ENCODE data around the gene STRADA. TPM values are rescaled to one million over a fixed set of nuclear protein-coding genes. Genes with fewer than 3 reads are reported as not detected.
A peak's percentile ranks its signal among the peaks of the same experiment; 100 is the strongest.

The STRADA gene
- 48.4 TPM for polyA plus RNA-seq (2012; ENCODE audit: missing spikeins)

DNA sequence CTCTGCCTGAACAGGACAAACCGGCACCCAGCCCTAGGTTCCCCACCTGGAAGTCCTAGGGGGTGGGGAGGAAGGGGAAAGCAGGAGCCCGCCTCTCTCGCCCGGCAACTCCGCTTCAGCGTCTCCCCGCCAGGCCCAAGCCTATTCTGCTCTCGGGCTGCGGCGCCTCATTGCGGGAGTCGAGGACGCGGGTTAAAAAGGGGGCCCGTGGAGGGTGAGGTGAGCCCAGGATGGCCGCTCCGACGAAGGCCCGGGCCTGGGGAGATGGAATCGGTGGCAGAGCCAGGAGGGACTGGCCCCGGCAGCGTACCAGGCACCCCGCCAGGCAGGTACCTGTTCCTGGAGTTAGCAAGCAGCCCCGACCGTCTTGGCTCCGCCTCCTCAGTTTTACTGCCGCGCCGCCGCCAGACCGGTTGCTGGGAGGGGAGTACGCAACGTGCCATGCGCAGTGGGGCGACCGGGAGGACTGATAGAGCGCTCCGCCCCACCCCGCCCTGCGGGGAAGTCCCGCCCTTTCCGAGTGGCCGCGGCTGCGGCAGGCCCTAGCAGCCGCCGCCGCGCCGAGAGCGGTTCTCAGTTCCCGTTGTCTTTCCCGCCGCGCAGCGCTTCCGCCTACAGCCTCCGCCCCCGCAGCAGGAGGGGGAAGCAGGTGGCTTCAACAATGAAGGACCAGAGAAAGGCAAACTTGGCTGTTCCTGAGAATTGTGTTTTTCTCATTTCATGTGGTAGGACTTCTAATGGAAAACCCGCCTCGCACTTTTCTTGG lies at the start of gene STRADA:
Gene STRADA, minus strand, starts transcription at position 392 of the 766 bp plus-strand sequence. CDS start 13,430 bp downstream, outside the sequence.
- FAIRE-seq, result peak; percentile 96
- DNase-seq (ENCODE audit: insufficient read length), result peak; percentile 82
- peak; percentile 83 for TF ChIP-seq POLR2AphosphoS5 (IDR thresholded peaks at IDR 0.05; ENCODE audit: low read depth, low read length)
- TF ChIP-seq POLR2A (IDR thresholded peaks at IDR 0.05; ENCODE audit: low read depth, low read length), result peak; percentile 95
- TF ChIP-seq TAF1 (IDR thresholded peaks at IDR 0.05; ENCODE audit: borderline replicate concordance, low read depth, low read length), result peak; percentile 55; the same call in 1 of the 2 replicates

- no peak for DNase-seq (ENCODE audit: insufficient read length)
- no peak for TF ChIP-seq POLR2A (IDR thresholded peaks at IDR 0.05; ENCODE audit: low read depth, low read length)
- TF ChIP-seq POLR2AphosphoS5 (IDR thresholded peaks at IDR 0.05; ENCODE audit: low read depth, low read length), result no peak
- no peak for TF ChIP-seq TAF1 (IDR thresholded peaks at IDR 0.05; ENCODE audit: borderline replicate concordance, low read depth, low read length)
- no peak for FAIRE-seq
These were observed 48.5 kb upstream of the STRADA start for GRCh38 chr17:63790057-63790456.

DNA sequence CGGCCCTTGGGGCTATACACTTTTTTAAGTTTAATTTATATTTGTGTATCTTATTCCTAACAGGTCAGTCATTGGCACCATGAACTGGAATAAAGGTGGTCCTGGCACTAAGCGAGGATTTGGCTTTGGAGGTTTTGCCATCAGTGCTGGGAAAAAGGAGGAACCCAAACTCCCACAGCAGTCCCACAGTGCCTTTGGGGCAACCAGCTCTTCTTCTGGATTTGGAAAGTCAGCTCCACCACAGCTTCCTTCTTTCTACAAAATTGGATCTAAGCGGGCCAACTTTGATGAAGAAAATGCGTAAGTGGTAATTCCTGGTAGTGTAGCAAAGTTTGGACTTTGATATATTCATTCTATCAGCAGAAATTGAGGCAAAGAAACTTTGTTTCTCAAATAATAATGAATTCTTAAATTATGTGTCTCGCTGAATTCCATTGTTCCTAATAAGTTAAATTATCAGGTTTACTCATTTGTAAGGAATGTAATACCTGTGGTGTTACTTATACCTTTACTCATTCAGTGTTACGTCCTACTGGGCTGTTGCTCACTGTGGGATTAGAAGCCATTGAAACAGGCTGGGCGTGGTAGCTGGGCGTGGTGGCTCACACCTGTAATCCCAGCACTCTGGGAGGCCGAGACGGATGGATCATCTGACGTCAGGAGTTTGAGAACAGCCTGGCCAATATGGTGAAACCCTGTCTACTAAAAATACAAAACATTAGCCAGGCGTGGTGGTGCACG lies 45.5 kb upstream of the STRADA start:
- no peak for DNase-seq (ENCODE audit: insufficient read length)
- FAIRE-seq, result no peak
- TF ChIP-seq POLR2A (IDR thresholded peaks at IDR 0.05; ENCODE audit: low read depth, low read length), result no peak
- TF ChIP-seq POLR2AphosphoS5 (IDR thresholded peaks at IDR 0.05; ENCODE audit: low read depth, low read length), result no peak
- no peak for TF ChIP-seq TAF1 (IDR thresholded peaks at IDR 0.05; ENCODE audit: borderline replicate concordance, low read depth, low read length)

DNA sequence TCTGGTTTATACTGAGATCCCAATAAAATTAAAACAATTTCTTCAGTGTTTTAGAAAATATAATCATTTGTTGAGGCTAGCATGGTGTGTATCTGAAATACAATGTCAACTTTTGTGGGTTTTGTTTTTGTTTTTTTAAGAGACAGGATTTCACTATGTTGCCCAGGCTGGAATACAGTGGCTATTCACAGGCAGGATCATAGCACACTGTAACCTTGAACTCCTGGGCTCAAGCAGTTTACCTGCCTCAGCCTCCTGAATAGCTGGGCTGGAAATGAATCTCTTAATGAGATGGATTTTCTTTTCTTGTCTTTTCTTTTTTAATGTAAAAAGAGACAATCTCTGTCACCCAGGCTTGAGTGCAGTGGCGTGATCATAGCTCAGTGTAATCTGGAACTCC lies 44.5 kb upstream of the STRADA start:
- DNase-seq (ENCODE audit: insufficient read length) (no peak), FAIRE-seq (no peak)
- TF ChIP-seq TAF1 (IDR thresholded peaks at IDR 0.05; ENCODE audit: borderline replicate concordance, low read depth, low read length) (no peak), POLR2A (IDR thresholded peaks at IDR 0.05; ENCODE audit: low read depth, low read length) (no peak), POLR2AphosphoS5 (IDR thresholded peaks at IDR 0.05; ENCODE audit: low read depth, low read length) (no peak)

DNA sequence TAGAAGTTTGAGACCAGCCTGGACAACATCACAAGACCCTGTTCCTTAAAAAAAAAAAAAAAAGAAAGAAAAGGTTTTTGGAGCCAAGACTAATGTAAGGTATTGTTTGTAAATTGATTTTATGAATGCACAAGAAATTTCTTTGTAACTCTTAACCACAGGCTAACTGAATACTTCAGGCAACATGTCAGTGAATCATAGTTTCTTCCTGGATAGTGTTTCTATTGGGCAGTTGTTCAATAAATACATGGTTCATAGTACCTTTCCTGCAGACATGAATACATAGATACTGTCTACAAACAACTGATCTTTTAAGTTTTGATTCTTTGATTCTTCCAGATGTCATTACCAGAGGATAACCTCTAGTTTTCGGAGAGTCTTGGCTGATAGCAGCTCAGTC lies 44.0 kb upstream of the STRADA start:
- TF ChIP-seq POLR2A (IDR thresholded peaks at IDR 0.05; ENCODE audit: low read depth, low read length), result no peak
- no peak for TF ChIP-seq POLR2AphosphoS5 (IDR thresholded peaks at IDR 0.05; ENCODE audit: low read depth, low read length)
- no peak for TF ChIP-seq TAF1 (IDR thresholded peaks at IDR 0.05; ENCODE audit: borderline replicate concordance, low read depth, low read length)
- DNase-seq (ENCODE audit: insufficient read length) (no peak), FAIRE-seq (no peak)

DNA sequence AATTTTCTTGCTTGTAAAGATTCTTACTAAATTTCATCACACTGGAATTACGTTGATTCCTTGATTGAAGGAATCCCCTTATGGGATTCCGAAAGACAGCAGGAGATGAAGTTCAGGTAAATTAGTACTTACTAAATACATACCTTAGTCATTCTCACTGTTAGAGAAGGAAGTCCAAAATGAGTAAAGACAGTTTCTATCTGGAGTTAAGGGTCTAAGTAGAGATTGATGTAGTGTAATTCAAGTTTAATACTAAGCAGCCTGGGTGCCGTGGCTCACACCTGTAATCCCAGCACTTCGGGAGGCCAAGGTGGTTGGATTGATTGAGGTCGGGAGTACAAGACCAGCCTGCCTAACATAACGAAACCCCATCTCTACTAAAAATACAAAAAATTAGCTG lies 41.9 kb upstream of the STRADA start:
- no peak for TF ChIP-seq POLR2AphosphoS5 (IDR thresholded peaks at IDR 0.05; ENCODE audit: low read depth, low read length)
- no peak for TF ChIP-seq POLR2A (IDR thresholded peaks at IDR 0.05; ENCODE audit: low read depth, low read length)
- no peak for TF ChIP-seq TAF1 (IDR thresholded peaks at IDR 0.05; ENCODE audit: borderline replicate concordance, low read depth, low read length)
- DNase-seq (ENCODE audit: insufficient read length), result no peak
- FAIRE-seq, result no peak

GRCh38 chr17:63780928-63781327 lies 39.3 kb upstream of the STRADA start:
- FAIRE-seq, result no peak
- no peak for DNase-seq (ENCODE audit: insufficient read length)
- TF ChIP-seq TAF1 (IDR thresholded peaks at IDR 0.05; ENCODE audit: borderline replicate concordance, low read depth, low read length) (no peak), POLR2AphosphoS5 (IDR thresholded peaks at IDR 0.05; ENCODE audit: low read depth, low read length) (no peak), POLR2A (IDR thresholded peaks at IDR 0.05; ENCODE audit: low read depth, low read length) (no peak)

- no peak for DNase-seq (ENCODE audit: insufficient read length)
- TF ChIP-seq POLR2A (IDR thresholded peaks at IDR 0.05; ENCODE audit: low read depth, low read length), result no peak
- TF ChIP-seq TAF1 (IDR thresholded peaks at IDR 0.05; ENCODE audit: borderline replicate concordance, low read depth, low read length), result no peak
- no peak for TF ChIP-seq POLR2AphosphoS5 (IDR thresholded peaks at IDR 0.05; ENCODE audit: low read depth, low read length)
- FAIRE-seq, result no peak
These were observed 38.9 kb upstream of the STRADA start for GRCh38 chr17:63780507-63780906.

- TF ChIP-seq TAF1 (IDR thresholded peaks at IDR 0.05; ENCODE audit: borderline replicate concordance, low read depth, low read length), result no peak
- no peak for FAIRE-seq
- no peak for DNase-seq (ENCODE audit: insufficient read length)
These were observed 33.8 kb upstream of the STRADA start for GRCh38 chr17:63775420-63775819.

- no peak for TF ChIP-seq POLR2AphosphoS5 (IDR thresholded peaks at IDR 0.05; ENCODE audit: low read depth, low read length)
- TF ChIP-seq TAF1 (IDR thresholded peaks at IDR 0.05; ENCODE audit: borderline replicate concordance, low read depth, low read length), result no peak
- TF ChIP-seq POLR2A (IDR thresholded peaks at IDR 0.05; ENCODE audit: low read depth, low read length), result no peak; the same call in 1 of the 2 replicates
- FAIRE-seq (no peak), DNase-seq (ENCODE audit: insufficient read length) (no peak)
These were observed 33.3 kb upstream of the STRADA start for GRCh38 chr17:63774969-63775265.

GRCh38 chr17:63774141-63774968 lies 32.8 kb upstream of the STRADA start, which contains the start of gene DDX42:
TSS of gene DDX42 (plus strand) at chr17:63774170. CDS start at chr17:63787050, 12,880 bp downstream.
- no peak; the same call in 1 of the 2 replicates for TF ChIP-seq POLR2AphosphoS5 (IDR thresholded peaks at IDR 0.05; ENCODE audit: low read depth, low read length)
- 0 out of 2 replicates have a peak, but pooled peaks have one; percentile 33 for TF ChIP-seq TAF1 (IDR thresholded peaks at IDR 0.05; ENCODE audit: borderline replicate concordance, low read depth, low read length)
- FAIRE-seq, result no peak
- peak; percentile 40 for DNase-seq (ENCODE audit: insufficient read length)
